Measurements from ENCODE around the gene DENND4C.
"Not testable (repeated sequence)": the region's sequence is repeated elsewhere in the genome, so short reads cannot be mapped to it uniquely, and the experiment has no call there.

The DENND4C gene

DNA sequence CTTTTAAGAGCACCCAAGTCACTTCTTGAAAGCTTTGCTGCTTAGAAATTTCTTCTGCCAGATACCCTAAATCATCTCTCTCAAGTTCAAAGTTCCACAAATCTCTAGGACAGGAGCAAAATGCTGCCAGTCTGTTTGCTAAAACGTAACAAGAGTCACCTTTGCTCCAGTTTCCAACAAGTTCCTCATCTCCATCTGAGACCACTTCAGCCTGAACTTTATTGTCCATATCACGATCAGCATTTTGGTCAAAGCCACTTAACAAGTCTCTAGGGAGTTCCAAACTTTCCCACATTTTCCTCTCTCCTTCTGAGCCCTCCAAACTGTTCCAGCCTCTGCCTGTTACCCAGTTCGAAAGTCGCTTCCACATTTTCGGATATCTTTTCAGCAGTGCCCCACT is 21.1 kb downstream of the DENND4C start:
- peaks cover 23% of the 10 kb centered on the region for H3K79me2 ChIP-seq
- H3K9ac ChIP-seq; H2AFZ ChIP-seq; H3K4me1 ChIP-seq; H3K27me3 ChIP-seq (ENCODE audit: control insufficient read depth, insufficient read depth, low read length); H3K4me2 ChIP-seq (ENCODE audit: low read length); H3K4me3 ChIP-seq (ENCODE audit: low read depth, low read length); H3K36me3 ChIP-seq (ENCODE audit: control insufficient read depth, insufficient read depth, low read length); H3K9me3 ChIP-seq (ENCODE audit: control insufficient read depth, low read length); H3K27ac ChIP-seq: not testable (repeated sequence)

DNA sequence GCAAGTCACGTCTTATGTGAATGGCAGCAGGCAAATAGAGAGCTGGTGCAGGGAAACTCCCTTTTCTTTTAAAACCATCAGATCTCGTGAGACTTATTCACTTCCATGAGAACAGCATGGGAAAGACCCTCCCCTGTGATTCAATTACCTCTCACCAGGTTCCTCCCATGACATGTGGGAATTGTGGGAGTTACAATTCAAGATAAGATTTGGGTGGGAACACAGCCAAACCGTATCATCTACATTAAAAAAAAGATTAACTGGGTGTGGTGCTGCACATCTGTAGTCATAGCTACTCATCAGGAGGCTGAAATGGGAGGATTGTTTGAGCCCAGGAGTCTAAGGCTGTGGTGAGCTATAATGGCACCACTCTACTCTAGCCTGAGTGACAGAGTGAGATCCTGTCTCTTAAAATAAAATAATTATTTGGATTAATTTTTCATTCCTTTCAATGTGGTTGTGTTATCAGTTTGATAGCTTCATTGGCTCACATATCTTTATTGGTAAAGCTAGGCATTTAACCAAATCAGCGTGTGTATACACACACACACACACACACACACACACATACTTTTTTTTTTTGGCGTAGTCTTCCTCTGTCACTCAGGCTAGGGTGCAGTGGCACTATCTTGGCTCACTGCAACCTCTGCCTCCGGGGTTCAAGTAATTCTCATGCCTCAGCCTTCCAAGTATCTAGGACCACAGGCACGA is 21.8 kb downstream of the DENND4C start:
- Histone ChIP-seq H3K9ac (no peak overlapping the region), H3K4me1 (no peaks in the 10 kb centered on the region), H3K4me2 (ENCODE audit: low read length) (no peak overlapping the region), H3K36me3 (ENCODE audit: control insufficient read depth, insufficient read depth, low read length) (no peaks in the 10 kb centered on the region), H3K4me3 (ENCODE audit: low read depth, low read length) (no peak overlapping the region), H2AFZ (no peak overlapping the region), H3K9me3 (ENCODE audit: control insufficient read depth, low read length) (no peaks in the 10 kb centered on the region), H3K27me3 (ENCODE audit: control insufficient read depth, insufficient read depth, low read length) (no peaks in the 10 kb centered on the region), H3K27ac (no peak overlapping the region), H3K79me2 (peaks cover 23% of the 10 kb centered on the region)
- TF ChIP-seq, protein P1, sequence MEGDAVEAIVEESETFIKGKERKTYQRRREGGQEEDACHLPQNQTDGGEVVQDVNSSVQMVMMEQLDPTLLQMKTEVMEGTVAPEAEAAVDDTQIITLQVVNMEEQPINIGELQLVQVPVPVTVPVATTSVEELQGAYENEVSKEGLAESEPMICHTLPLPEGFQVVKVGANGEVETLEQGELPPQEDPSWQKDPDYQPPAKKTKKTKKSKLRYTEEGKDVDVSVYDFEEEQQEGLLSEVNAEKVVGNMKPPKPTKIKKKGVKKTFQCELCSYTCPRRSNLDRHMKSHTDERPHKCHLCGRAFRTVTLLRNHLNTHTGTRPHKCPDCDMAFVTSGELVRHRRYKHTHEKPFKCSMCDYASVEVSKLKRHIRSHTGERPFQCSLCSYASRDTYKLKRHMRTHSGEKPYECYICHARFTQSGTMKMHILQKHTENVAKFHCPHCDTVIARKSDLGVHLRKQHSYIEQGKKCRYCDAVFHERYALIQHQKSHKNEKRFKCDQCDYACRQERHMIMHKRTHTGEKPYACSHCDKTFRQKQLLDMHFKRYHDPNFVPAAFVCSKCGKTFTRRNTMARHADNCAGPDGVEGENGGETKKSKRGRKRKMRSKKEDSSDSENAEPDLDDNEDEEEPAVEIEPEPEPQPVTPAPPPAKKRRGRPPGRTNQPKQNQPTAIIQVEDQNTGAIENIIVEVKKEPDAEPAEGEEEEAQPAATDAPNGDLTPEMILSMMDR (IDR thresholded peaks at IDR 0.05), result no peak

DNA sequence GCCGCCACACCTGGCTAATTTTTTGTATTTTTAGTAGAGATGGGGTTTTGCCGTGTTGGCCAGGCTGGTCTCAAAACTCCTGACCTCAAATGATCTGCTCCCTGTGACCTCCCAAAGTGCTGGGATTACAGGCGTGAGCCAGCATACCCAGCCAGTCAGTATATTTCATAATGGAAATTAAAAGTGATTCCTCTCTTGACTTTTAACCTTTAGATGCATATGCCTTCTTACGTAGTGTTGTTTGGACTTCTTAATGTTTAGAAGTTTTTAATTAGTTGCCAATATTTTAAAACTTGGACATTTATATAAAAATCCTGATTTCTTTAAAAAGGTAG is 22.4 kb downstream of the DENND4C start:
- Histone ChIP-seq H3K36me3 (ENCODE audit: control insufficient read depth, insufficient read depth, low read length) (no peaks in the 10 kb centered on the region), H3K4me1 (no peaks in the 10 kb centered on the region), H3K79me2 (peaks cover 23% of the 10 kb centered on the region), H3K27ac (no peak overlapping the region), H3K4me3 (ENCODE audit: low read depth, low read length) (no peak overlapping the region), H3K27me3 (ENCODE audit: control insufficient read depth, insufficient read depth, low read length) (no peaks in the 10 kb centered on the region), H2AFZ (no peak overlapping the region), H3K4me2 (ENCODE audit: low read length) (no peak overlapping the region), H3K9me3 (ENCODE audit: control insufficient read depth, low read length) (no peaks in the 10 kb centered on the region), H3K9ac (no peak overlapping the region)
- TF ChIP-seq, protein P1 (IDR thresholded peaks at IDR 0.05), result no peak

DNA sequence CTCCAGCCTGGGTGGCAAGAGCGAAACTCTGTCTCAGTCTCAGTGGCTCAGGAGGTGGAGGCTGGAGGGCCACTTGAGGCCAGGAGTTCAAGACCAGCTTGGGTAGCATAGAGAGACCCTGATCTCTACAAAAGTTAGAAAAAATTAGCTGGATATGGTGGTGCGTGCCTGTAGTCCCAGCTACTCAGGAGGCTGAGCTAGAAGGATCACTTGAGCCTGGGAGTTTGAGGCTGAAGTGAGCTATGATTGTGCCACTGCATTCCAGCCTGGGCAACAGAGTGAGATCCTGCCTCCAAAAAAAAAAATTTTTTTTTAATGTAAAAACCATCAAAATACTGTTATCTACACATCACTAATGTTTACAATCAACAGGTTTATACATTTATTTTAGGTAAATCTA is 24.6 kb downstream of the DENND4C start:
- H3K36me3 ChIP-seq (ENCODE audit: control insufficient read depth, insufficient read depth, low read length), result no peaks in the 10 kb centered on the region
- H3K4me1 ChIP-seq, result no peaks in the 10 kb centered on the region
- H3K4me3 ChIP-seq (ENCODE audit: low read depth, low read length), result no peak overlapping the region
- no peaks in the 10 kb centered on the region for H3K27me3 ChIP-seq (ENCODE audit: control insufficient read depth, insufficient read depth, low read length)
- no peak overlapping the region for H3K9ac ChIP-seq
- TF ChIP-seq, protein P1 (IDR thresholded peaks at IDR 0.05), result no peak
- H3K9me3 ChIP-seq (ENCODE audit: control insufficient read depth, low read length), result no peaks in the 10 kb centered on the region
- H2AFZ ChIP-seq, result no peak overlapping the region
- no peak overlapping the region for H3K4me2 ChIP-seq (ENCODE audit: low read length)
- H3K27ac ChIP-seq, result no peak overlapping the region
- peaks cover 7% of the 10 kb centered on the region for H3K79me2 ChIP-seq

DNA sequence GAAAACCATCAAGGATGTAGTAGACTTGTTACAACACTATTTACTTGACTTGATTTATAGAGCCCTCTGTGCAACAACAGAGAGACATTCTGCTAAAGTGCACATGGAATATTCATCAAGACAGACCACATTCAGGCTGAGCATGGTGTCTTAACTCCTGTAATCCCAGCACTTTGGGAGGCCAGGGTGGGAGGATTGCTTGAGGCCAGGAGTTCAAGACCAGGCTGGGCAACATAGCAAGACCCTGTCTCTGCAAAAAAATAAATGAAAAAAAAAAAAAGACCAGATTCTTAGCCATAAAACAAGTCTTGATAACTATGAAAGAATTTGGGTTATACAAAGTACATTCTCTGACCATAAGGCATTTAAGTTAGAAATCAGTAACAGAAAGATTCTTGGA is 25.3 kb downstream of the DENND4C start:
- Histone ChIP-seq H3K27me3 (ENCODE audit: control insufficient read depth, insufficient read depth, low read length) (no peaks in the 10 kb centered on the region), H3K79me2 (peaks cover 8% of the 10 kb centered on the region), H3K4me1 (no peaks in the 10 kb centered on the region), H3K9me3 (ENCODE audit: control insufficient read depth, low read length) (no peaks in the 10 kb centered on the region), H2AFZ (no peak overlapping the region), H3K4me3 (ENCODE audit: low read depth, low read length) (no peak overlapping the region), H3K9ac (no peak overlapping the region), H3K27ac (no peak overlapping the region), H3K4me2 (ENCODE audit: low read length) (no peak overlapping the region), H3K36me3 (ENCODE audit: control insufficient read depth, insufficient read depth, low read length) (no peaks in the 10 kb centered on the region)
- TF ChIP-seq, protein P1 (IDR thresholded peaks at IDR 0.05), result no peak

DNA sequence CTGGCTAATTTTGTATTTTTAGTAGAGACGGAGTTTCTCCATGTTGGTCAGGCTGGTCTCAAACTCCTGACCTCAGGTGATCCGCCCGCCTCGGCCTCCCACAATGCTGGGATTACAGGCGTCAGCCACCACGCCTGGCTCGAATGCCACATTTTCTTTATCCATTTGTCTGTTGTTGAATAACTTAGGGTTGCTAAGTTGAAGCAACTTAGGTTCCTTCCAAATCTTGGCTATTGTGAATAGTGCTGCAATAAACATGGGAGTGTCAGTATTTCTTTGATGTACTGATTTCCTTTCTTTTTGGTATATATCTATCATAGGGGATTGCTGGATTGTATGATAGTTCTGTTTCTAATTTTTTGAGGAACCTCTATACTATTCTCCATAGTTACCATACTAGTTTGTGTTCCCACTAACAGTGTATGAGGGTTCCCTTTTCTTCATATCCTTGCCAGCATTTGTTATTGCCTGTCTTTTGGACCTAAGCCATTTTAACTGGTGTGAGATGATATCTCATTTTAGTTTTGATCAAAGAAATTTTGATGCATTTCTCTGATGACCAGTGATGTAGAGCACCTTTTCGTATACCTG is 29.3 kb downstream of the DENND4C start:
- not testable (repeated sequence) for H3K9me3 ChIP-seq (ENCODE audit: control insufficient read depth, low read length); H2AFZ ChIP-seq; H3K36me3 ChIP-seq (ENCODE audit: control insufficient read depth, insufficient read depth, low read length); H3K27ac ChIP-seq; H3K4me3 ChIP-seq (ENCODE audit: low read depth, low read length); H3K9ac ChIP-seq; H3K4me1 ChIP-seq; H3K27me3 ChIP-seq (ENCODE audit: control insufficient read depth, insufficient read depth, low read length); H3K4me2 ChIP-seq (ENCODE audit: low read length)
- H3K79me2 ChIP-seq, result peaks cover 13% of the 10 kb centered on the region

DNA sequence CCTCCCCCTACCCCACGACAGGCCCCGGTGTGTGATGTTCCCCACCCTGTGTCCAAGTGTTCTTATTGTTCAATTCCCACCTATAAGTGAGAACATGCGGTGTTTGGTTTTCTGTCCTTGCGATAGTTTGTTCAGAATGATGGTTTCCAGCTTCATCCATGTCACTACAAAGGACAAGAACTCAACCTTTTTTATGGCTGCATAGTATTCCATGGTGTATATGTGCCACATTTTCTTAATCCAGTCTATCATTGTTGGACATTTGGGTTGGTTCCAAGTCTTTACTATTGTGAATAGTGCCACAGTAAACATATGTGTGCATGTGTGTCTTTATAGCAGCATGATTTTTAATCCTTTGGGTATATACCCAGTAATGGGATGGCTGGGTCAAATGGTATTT is 35.1 kb downstream of the DENND4C start:
- H3K4me1 ChIP-seq; H2AFZ ChIP-seq; H3K9ac ChIP-seq; H3K4me2 ChIP-seq (ENCODE audit: low read length); H3K27ac ChIP-seq; H3K4me3 ChIP-seq (ENCODE audit: low read depth, low read length); H3K27me3 ChIP-seq (ENCODE audit: control insufficient read depth, insufficient read depth, low read length); H3K9me3 ChIP-seq (ENCODE audit: control insufficient read depth, low read length); H3K36me3 ChIP-seq (ENCODE audit: control insufficient read depth, insufficient read depth, low read length): not testable (repeated sequence)
- peaks cover 33% of the 10 kb centered on the region for H3K79me2 ChIP-seq
